CD4-positive, alpha-beta T cell treated with Interleukin-4 for 1 hour (primary cell): ENCODE data around the gene UBE4A.
"Not testable (repeated sequence)": the region's sequence is repeated elsewhere in the genome, so short reads cannot be mapped to it uniquely, and the experiment has no call there.

Experiments
- DNase-seq, 2 donors: peaks; one replicate each; pipeline ENCODE4 v3.0.0-alpha.2; 2020 to 2022

The UBE4A gene

DNA sequence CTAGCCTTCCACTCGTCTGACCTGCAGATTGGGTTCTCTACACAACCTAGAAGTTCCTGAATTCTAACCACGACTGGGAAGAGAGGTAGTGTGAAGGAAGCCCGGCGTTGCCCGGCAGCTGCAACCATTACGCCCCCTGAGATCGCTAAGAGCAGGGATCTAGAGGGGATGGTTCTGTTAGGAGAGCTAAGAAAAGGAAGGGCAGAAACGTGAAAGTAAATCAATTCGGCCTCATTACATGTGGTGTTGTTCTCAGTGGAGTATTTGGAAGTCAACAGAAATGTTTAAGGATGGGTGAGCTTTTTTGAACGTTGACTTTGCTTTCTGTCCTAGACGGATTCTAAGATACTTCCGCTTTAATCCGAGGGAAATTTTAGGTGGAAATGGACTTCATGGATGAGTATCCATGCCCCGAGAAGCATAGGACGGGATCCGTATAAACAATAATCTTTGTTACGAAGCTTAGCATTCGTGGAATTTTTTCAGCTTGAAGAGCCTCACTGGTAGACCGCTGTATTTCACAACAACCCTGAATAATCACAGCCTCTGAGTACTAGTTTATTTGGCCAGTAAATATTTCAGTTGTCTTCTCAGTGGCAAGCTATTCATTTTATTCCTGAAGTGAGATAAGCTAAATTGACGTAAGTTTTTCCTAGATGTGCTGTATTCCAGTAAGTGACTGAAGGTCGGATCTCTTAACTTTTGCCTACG, 42.6 kb downstream of the UBE4A start:
- no peak for DNase-seq

DNA sequence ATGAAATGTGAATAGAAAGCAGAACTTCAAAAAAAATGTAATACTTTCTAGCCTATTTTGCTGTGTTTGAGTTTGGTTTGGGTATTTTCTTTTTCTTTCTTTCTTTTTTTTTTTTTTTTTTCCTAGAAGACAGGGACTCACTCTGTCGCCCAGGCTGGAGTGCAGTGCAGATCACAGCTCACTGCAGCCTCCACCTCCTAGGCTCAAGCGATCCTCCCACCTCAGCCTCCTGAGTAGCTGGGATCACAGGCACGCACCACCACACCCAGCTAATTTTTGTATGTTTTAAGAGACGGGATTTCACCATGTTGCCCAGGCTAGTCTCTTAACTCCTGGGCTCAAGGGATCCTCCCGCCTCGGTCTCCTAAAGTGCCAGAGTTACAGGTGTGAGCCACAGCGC, 43.2 kb downstream of the UBE4A start:
- DNase-seq = not testable (repeated sequence)

DNA sequence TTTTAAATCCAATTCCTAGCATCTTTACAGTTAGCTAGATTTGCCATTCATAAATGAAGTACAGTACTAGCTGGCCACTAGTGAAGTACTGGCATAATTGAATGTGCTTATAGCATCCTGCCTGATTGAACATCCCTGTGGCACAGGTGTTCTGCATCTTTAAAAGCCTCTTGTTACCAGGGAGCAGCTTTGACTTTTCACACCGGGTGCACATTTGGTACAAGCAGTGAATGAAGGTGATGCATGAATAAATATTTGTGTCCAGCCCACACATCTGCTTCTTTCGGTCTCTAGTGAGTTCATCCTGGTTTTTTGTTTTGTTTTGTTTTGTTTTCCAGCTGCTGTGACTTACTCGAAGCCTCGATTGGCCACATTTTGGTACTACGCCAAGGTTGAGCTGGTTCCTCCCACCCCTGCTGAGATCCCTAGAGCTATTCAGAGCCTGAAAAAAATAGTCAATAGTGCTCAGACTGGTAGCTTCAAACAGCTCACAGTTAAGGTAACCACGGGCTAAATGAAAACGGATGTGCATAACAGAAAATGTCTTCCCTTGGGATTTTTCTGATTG, 47.3 kb downstream of the UBE4A start:
- no peak for DNase-seq

DNA sequence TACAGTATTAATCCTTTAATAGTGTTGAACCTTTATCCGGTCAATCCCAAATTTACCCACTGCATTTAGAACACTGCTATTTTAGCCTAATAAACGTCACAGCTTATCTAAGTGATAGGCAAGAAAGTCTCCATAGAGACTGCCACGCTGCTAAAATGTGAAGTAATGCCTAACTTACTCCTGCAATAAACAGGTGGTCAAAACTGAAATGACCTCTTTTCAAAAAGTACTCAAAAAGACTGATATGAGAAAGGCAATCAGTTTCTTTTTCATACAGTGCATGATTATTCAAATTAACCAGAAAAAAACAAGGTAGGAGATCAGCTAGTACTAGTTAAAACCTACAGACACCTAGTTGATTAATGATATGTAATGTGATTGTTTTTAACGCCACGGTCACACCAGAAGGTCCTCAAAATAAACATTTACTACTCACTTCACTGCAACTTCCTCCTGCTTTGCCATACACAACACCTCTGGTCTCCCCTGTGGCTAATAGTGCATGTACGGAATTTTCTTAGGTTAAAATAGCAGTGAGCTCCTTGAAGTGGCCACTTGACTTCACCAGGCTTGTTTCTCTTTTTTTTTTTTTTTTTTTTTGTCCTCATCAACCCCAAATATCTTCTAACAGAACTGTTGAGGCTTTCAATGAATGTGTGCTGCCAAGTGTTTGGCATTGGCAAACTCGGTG, 50.8 kb downstream of the UBE4A start:
- DNase-seq = no peak

DNA sequence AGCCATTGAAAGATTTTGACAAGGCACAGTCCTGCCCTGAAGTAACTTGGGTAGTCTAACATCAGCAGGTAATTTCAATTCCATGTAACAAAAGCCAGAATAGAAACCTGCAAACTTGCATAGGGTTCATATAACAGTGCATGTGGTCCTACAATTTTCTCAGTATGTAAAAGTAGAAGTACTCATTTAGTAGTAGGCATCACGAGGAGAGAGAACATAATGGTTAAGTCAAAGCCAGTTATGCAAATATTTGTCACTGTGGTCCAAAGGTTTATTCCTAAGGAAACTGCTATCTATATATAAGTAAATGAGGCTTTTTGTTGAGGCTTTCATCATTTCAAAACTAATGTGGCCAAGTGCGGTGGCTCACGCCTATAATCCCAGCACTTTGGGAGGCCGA, 52.1 kb downstream of the UBE4A start:
- DNase-seq = no peak

DNA sequence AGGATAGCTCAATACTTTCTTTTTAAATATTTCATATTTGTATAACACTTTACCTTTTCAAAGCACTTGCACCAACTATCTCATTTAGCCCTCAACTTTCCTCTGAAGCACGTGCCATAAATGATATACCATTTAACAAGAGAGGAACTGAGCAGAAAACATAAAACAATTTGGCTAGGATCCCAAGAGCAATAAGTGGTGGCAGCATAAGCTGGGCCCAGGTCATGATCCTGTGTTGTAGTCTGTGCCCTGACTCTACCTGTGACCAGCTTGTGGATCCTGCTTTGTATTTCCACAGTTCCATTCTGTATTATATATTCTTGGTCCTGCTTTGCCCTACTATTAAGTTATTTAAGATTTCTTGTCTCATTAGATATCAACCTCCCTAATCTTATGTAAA, 53.5 kb downstream of the UBE4A start:
- no peak for DNase-seq

DNA sequence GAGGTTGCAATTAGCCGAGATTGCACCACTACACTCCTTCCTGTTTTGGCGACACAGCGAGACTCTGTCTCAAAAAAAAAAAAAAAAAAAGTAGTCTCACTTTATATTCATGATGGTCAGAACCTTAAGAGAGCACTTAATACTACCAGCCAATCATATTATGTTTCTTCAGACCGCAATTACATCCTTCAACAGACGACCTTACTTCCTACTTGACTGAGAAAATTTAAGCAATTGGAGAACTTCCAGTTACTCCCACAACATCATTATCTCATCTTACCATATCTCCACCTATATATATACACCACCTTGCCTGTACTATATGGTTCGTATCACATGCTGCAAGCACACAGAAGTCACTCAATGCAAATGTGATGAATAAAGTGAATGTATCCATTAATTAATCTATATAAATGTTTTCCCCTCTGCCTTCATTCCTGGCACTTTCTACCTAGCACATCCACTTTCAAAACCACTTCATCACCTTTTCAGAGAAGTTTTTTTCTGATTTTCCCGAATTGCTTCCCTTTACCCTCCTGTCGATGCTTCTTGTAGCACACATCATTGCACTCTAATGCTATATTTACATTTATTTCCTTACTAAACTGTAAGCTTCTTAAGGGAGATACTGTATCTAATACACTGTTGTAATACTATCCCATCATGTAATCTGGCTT, 55.8 kb downstream of the UBE4A start:
- no peak for DNase-seq

DNA sequence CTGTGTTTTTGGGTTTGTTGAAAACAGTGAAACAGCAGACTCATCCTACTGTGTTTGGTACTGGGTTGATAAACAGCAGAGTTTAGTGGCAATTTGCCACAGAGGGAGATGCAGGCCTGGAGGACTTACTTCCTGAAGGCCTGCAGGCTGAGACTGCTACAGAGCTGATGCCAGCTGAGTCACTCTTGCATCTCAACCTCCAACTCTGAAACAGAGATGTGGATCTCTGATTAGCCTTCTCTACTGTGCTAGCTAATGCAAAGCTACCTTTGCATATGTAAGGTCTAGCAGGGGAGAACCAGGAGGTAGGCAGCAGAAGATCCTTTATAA, 56.3 kb downstream of the UBE4A start:
- no peak for DNase-seq

DNA sequence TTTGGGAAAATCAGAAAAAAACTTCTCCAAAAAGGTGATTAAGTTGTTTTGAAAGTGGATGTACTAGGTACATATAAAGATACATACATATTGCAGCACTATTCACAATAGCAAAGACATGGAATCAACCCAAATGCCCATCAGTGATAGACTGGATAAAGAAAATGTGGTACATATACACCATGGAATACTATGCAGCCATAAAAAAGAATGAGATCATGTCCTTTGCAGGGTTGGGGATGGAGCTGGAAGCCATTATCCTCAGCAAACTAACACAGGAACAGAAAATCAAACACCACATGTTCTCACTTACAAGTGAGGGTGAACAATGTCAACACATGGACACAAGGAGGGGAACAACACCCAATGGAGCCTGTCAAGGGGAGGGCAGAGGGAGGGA, 57.5 kb downstream of the UBE4A start:
- DNase-seq = not testable (repeated sequence)

DNA sequence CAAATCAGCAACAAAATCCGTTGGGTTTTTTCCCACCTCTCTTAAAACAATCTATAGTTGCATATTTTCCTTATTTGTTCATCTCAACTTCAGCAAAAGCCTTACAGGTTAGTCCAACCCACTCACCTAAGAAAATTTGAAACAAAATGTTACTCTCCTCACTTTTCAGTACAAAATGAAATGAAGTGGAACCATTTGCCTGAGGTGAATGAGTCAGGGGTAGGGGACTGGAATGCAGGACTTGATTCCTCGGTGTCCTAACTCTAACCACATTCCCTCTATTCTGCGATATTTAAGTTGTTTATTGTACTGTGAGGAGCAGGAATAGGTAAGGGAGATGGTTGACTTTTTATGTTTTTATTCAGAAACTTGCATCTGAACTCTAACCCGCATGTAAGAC, 58.4 kb downstream of the UBE4A start:
- DNase-seq = no peak

DNA sequence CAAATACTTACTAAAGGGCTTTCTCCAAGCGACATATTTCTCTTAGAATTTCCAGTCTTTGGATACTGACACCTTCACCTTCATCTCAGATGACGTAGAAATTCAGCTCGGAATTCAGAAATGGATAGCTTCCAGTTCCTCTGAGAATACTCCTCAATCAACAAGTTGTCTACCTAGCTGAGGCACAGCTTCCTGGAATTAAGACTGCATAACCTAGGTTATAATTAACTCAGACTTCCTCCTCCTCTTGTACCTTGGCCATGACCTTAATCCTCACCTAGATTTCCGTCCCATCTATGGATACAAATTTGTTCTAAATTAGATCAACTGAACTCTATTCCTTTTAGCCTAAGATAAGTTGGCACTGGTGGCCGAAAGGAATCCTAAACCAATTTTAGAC, 59.4 kb downstream of the UBE4A start:
- no peak for DNase-seq

DNA sequence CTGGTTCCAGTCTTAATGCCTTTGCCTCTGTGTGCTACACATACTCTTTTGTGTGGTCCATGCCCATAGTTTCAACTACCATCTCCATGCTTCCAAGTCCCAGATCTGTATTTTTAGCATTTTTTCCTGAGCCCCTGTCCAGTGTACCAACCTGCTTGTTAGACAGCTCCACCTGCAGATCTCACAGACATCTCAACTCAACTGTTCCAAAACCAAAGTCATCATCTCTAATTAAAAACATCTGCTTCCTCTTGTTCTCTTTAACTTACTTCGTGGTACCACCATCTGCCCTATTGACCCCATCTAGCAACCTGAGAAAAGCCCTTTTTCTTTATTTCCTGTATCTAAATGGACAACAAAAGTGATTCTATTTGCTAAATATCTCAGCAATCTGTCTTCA, 68.3 kb downstream of the UBE4A start:
- DNase-seq = no peak

DNA sequence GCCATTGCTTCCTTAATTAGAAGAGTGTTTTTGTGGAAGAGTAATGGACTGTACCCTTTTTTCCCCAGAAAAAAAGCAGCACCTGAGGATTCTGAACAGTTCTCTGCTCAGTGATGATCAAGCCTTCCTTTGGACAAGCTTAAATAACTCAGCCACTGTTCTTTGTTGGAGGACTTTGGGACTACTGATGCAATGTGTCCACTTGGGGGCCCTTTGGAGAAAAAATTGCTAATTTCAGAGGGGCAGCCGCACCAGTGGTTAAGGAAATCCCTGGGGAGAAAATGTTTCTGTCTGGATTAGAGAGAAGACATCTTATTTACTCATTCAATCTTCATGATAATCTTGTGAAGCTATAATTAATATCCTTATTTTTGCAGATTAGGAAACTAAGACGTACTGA, 71.6 kb downstream of the UBE4A start:
- no peak for DNase-seq

DNA sequence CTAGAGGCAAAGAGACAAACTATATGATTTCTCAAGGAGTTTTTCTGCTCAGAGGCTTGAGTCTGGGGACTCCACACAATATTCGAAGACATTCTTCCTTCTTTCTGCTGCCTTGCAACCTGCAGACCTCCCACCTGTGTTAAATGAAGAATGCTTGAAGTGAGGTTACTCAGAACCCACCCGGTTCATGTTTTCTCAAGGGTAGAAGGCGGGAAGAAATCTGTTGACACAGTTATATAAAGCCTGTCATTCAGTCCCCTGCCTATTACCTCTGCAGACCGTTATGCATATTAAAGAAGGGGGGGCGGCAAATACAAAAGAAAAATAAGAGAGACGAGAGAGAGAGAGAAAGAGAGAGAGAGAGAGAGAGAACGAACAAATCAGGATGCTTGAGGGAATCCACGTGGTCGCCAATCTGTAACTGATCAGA, 74.7 kb downstream of the UBE4A start:
- DNase-seq = peak in 1 of 2 donors; percentile 72

DNA sequence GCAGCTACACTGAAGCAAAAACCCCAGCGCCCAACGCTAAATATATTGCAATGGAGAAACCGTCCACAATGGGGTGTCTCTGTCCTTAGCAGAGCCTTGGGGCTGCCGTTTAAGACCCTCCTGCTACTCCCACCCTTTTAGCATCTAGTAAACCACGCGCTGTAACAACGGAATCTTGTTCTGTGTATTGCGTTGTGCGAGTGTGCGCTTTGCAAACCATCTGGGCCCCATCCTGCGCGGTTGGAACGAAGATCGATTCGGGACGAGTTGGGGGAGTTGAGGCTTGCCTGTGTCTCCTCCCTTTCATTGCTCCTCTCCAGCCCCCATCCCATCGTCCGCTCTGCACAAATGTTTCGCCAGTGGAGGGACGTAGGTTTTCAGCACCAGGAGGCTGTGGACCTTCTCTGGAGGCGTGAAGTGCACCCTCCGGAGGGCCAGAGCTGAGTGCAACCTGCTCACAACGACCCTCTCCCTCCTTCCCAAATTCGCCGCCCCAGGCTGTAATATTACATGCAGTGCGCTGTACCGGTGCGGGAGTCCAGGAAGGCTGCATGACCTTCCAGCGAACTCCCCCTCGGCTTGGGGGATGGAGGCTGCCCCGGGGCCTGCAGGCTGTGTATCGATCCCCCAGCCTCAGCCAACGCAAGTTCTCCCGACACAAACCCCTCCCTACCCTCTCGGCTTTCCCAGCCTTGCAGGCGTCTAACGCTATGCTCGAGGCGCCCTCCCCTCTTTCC, 75.3 kb downstream of the UBE4A start:
- peak; percentile 23 to 47 for DNase-seq

DNA sequence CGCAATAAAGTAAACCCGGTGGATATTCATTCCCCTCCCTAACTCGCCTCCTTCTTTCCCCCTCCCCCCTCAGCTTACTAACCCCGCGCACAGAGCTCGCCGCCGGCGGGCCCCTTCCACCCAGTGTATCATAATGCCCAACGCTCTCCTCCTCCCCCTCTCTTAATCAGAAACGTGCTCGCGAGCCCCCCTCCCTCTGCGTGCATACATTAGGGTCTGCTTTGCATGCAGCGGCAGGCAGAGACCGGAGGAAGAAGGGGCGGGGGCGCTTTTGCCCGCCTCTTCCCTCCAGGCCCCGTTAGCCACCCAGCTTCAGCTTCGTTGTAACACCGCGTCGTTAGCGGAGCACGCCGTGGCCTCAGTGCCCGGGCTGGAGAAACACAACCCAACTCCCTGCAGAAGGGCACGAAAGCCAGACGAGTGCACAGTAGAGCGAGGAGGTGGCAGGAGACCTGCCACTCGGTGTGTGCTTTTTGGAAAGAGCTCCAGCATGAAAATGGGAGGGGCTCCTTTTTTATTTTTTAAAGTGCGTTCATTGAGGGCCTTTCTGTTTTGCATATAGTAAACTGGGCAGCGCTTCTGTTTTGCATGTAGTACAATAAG, 76.0 kb downstream of the UBE4A start:
- DNase-seq = peak in 1 of 2 donors; percentile 59

DNA sequence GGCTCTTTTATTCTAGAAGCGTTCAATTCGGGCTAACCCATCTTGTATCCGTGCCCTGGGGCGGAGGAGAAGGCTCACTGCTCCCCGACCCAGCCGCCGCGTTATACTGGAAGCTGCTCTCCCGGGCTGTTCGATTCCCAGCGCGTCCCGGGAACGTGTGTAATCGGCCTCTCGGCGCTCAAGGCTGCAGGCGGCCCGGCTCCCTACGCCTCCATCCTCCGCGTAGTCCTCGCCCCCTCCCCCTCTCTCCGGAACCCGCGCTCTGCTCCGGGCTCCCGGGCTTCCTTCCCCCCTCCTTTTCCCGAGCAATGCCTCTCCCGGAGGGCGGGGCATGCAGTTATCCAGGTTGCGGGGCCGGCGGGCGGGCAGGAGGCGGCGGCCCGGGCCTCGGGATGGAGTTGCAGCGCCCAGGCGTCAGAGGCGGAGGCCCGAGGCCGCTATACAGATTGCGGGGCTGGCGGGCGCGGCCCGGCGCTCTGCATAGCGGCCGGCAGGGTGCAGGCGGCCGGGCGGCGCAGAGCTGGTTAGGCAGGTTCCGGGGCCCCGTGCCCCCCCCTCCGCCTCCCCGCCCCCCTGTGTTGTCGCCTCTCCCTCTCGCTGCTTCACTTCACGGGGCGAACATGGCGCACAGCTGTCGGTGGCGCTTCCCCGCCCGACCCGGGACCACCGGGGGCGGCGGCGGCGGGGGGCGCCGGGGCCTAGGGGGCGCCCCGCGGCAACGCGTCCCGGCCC, 76.7 kb downstream of the UBE4A start, which contains the start of gene KMT2A:
TSS of gene KMT2A (plus strand) at position 600 of the 732 bp plus-strand sequence. CDS start at position 621, 21 bp downstream.
- peak; percentile 89 to 95 for DNase-seq

DNA sequence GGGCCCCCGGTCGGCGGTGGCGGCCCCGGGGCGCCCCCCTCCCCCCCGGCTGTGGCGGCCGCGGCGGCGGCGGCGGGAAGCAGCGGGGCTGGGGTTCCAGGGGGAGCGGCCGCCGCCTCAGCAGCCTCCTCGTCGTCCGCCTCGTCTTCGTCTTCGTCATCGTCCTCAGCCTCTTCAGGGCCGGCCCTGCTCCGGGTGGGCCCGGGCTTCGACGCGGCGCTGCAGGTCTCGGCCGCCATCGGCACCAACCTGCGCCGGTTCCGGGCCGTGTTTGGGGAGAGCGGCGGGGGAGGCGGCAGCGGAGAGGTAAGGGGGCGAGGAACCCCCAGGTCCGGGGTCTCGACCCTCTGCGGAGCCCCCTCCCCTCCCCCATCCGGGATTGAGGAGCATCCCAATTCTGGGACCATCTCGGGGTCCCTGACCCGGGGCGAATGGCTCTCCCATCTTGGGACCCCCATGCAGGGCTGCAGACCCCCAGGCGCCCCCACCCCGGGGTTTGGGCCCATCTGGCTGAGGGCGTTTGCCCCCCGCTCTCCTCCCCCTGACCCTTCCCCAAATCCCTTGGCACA, 77.3 kb downstream of the UBE4A start:
- DNase-seq = peak in 1 of 2 donors; percentile 36

DNA sequence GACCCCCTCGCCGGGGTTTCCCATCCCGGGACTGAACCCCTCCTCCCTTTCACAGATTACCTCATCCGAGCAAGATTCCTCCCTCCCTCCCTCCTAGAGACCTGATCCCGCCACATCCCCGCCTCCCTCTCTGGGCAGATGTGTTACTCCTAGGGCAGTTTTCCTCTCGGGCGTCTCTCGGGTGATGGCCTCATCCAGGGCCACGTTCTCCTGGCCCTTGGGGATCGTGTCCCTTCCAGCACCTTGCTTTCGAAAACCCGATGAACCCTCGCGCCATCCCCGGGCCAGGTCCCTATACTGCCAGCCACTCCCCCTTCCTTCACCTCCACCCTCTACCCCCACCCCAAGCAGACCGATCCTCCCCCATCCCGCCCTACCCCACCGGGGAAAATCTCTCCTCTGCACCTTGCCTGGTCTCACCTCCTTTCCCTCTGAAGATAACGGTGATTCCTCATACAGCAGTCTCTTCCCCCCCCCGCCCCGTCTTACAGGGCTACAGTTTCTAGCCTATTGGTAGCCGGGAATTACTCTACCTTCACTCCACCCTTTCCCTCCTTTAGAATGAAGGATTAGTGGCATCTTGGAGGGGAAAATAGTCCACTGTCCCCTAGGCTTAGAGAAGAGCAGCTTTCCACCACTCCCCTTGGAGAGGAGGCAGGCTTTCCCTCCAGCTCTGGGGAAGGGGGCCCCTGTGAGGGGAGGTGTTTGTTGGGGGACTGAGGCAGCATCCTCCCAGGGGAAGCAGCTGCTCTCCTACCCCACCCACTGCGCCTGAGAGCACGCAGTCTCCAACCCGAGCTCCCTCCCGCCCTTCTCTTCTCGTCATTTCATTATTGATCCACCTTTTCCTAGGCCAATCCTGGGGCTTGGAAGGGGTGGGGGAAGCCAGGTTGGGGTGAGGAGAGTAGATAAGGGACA, 78.1 kb downstream of the UBE4A start:
- DNase-seq = peak; percentile 41 to 64

DNA sequence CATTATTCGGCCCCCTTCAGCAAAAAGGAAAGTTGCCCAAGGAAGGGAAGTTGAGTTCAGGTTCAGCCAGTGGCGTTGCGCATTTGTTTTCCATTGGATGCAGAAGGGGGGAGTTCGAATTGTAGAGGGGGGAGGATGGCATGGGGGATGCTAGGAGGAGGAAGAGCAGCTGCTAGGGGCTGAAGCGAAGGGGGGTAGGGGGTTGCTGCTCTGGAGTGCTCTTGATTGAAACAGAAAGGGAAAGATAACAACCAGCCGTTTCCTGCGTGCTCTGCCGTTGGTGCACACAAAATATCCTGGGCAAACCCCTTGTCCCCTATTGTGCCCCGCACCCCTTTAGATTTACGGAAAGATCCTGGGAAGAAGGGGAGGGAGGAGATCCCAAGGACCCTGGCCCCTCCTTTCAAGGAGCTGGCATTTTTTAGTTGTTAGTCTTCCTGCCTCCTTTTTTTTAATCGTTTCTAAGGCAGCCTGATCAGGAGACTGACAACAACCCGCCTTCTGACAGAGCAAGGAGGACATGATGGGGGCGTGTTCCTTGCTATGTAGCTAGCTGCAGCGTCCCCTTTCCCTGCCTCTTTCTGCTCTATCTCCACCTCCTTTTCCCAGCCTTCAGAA, 79.0 kb downstream of the UBE4A start:
- peak; percentile 42 to 69 for DNase-seq
